GM12873 (cell line): Measurements from ENCODE around the gene TIAM1.

Source experiments
- TF ChIP-seq, protein P1 (sequence below): IDR thresholded peaks from 2 replicates; pipeline ENCODE4 v1.5.1; 2012; ENCODE audit warnings: low read depth, mild to moderate bottlenecking, moderate library complexity, low read length, control low read depth; ENCODE audit not compliant: insufficient read depth; ENCODE audit errors: missing control alignments

Gene TIAM1

DNA sequence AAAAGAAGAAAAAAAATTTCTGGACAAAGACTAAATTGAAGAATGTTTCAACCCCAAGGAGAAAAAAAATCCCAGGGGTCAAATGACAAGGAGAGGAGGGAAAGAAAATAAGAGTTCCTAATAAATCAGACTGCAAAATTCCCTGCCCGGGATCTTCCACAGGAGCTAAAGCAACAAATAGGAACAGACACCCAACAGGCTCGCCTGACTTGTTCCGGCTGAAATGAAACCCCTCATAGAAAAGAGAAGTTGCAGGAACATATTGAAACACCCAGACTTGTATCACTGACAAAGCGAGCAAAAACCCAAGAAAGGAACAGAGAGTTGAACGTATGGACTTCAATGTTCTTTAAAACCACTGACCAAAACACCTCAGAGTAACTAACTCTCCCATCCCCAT is 123.0 kb downstream of the TIAM1 start:
- TF ChIP-seq, protein P1, sequence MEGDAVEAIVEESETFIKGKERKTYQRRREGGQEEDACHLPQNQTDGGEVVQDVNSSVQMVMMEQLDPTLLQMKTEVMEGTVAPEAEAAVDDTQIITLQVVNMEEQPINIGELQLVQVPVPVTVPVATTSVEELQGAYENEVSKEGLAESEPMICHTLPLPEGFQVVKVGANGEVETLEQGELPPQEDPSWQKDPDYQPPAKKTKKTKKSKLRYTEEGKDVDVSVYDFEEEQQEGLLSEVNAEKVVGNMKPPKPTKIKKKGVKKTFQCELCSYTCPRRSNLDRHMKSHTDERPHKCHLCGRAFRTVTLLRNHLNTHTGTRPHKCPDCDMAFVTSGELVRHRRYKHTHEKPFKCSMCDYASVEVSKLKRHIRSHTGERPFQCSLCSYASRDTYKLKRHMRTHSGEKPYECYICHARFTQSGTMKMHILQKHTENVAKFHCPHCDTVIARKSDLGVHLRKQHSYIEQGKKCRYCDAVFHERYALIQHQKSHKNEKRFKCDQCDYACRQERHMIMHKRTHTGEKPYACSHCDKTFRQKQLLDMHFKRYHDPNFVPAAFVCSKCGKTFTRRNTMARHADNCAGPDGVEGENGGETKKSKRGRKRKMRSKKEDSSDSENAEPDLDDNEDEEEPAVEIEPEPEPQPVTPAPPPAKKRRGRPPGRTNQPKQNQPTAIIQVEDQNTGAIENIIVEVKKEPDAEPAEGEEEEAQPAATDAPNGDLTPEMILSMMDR = no peak

GRCh38 chr21:31220575-31220974 is 123.5 kb downstream of the TIAM1 start:
- TF ChIP-seq, protein P1 = no peak

- TF ChIP-seq, protein P1 = no peak
Observed at GRCh38 chr21:31218830-31219608, 125.0 kb downstream of the TIAM1 start.

DNA sequence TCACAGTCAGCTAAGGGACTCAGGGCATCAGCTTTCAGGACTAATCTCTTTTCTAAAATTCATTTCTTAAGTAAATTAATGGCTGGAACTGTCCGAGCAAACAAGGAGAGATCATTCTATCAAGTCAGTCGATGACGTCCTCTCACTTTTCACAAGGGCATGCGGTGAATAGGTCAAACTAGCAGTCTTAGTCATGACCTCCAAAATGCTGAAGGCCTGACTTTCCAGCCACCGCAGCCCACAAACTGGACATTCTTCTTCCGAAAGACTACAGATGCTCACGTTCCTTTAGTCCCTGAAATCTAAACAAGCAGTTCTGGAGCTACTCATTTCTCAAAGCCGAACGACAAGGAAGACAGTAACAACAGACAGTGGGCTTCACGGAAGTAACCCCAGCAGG is 127.9 kb downstream of the TIAM1 start:
- TF ChIP-seq, protein P1 = no peak

DNA sequence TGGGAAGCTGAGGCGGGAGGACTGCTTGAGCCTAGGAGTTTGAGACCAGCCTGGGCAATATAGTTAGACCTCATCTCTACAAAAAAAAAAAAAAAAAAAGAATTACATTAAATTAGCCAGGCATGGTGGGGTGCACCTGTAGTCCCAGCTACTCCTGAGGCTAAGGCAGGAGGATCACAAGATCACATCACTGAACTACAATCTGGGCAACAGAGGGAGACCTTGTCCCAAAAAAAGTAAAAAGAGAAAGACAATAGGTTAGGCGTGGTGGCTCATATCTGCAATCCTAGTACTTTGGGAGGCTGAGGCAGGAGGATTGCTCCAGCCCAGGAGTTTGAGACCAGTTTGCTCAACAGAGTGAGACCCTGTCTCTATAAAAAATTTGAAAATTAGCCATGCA is 130.3 kb downstream of the TIAM1 start:
- TF ChIP-seq, protein P1 = peak; percentile 7

DNA sequence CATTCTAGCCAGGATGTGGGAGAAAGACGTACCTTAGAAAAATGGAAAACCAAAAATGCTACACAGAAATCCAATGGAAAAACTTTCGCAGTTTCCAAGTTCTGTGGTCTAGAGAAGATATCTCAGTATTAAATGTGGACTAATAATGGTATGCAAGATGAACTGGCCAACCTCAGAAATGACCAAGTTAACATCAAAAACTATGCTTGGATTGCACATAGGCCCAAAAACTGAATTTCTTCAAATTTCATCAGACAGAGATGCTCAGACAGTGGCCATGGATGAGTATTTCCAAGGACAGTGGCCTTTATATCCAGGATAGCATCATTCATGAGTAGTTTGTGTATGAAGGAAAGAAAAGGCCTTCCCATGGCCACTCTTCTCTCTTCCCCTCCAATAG is 132.2 kb downstream of the TIAM1 start:
- TF ChIP-seq, protein P1 = no peak

- TF ChIP-seq, protein P1 = no peak
Observed at GRCh38 chr21:31205412-31205811, 138.6 kb downstream of the TIAM1 start.

- TF ChIP-seq, protein P1 = no peak
Observed at GRCh38 chr21:31204801-31205200, 139.3 kb downstream of the TIAM1 start.
